NCI-H1930 (cell line): ENCODE measurements around the gene BCL2L1.
"Not testable (repeated sequence)": the region's sequence is repeated elsewhere in the genome, so short reads cannot be mapped to it uniquely, and the experiment has no call there.

ENCODE experiments used
- DNase-seq, 2 experiments: peaks; one replicate each; lab custom pipeline; 2025; lab: John Stamatoyannopoulos, UW

The BCL2L1 gene

GRCh38 chr20:31648104-31648503, 74.6 kb downstream of the BCL2L1 start:
- DNase-seq = not testable (repeated sequence)

GRCh38 chr20:31644701-31645100, 78.0 kb downstream of the BCL2L1 start:
- no peak for DNase-seq

- DNase-seq = no peak
Observed at GRCh38 chr20:31643522-31643921, 79.1 kb downstream of the BCL2L1 start.

GRCh38 chr20:31642837-31643236, 79.8 kb downstream of the BCL2L1 start:
- no peak for DNase-seq

GRCh38 chr20:31641391-31641790, 81.3 kb downstream of the BCL2L1 start:
- DNase-seq = no peak

GRCh38 chr20:31640259-31640658, 82.4 kb downstream of the BCL2L1 start:
- DNase-seq = no peak

GRCh38 chr20:31638816-31639215, 83.9 kb downstream of the BCL2L1 start:
- DNase-seq = no peak

GRCh38 chr20:31638317-31638716, 84.4 kb downstream of the BCL2L1 start:
- DNase-seq = no peak

- no peak for DNase-seq
Observed at GRCh38 chr20:31637660-31638059, 85.0 kb downstream of the BCL2L1 start, which contains the start of gene COX4I2. Gene COX4I2, plus strand, starts transcription at chr20:31637912. Its CDS starts 1,106 bp downstream, at chr20:31639018.

GRCh38 chr20:31633339-31633914, 89.2 kb downstream of the BCL2L1 start:
- no peak for DNase-seq

- no peak for DNase-seq
Observed at GRCh38 chr20:31632548-31633338, 89.9 kb downstream of the BCL2L1 start.

- no peak for DNase-seq
Observed at GRCh38 chr20:31630187-31630790, 92.4 kb downstream of the BCL2L1 start.

GRCh38 chr20:31628057-31628456, 94.6 kb downstream of the BCL2L1 start:
- DNase-seq = not testable (repeated sequence)

- DNase-seq = not testable (repeated sequence)
Observed at GRCh38 chr20:31626534-31626933, 96.1 kb downstream of the BCL2L1 start.

GRCh38 chr20:31623123-31623505, 99.6 kb downstream of the BCL2L1 start:
- not testable (repeated sequence) for DNase-seq

- no peak for DNase-seq
Observed at GRCh38 chr20:31620246-31620645, 102.4 kb downstream of the BCL2L1 start.

GRCh38 chr20:31617432-31618104, 105.1 kb downstream of the BCL2L1 start:
- DNase-seq = no peak

- no peak for DNase-seq
Observed at GRCh38 chr20:31615416-31615815, 107.3 kb downstream of the BCL2L1 start.
